ENCODE measurements around the gene CPA4.

The CPA4 gene

GRCh38 chr7:130274983-130275591 is 17.9 kb upstream of the CPA4 start:
- DNase-seq (ENCODE audit: low spot score), result no peak

DNA sequence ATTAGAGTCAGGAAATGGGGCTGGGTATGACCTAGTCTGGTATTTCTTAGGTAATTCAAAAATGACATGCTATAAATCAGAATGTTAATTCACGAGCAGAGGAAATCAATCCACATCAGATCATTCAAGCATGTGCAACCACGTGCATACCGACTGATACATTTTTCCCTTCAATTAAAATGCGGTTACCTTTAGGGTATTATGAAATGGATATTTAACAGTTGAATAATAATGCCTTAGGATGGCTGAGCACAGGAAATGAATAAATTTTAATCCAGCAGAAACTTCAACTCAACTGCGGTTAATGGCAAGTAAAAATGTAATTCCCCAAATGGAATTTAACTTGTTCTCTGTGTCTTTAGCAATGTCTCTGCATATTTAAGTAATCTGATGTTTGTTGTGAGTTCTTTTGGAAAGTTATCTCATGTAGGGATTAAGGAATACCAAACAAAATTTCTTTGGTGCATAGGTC is 17.1 kb upstream of the CPA4 start:
- no peak for DNase-seq (ENCODE audit: low spot score)

- DNase-seq (ENCODE audit: low spot score), result peak; percentile 68
Observed at GRCh38 chr7:130276796-130277762, 15.9 kb upstream of the CPA4 start.

GRCh38 chr7:130277763-130278643 is 15.0 kb upstream of the CPA4 start:
- DNase-seq (ENCODE audit: low spot score), result peak; percentile 72

GRCh38 chr7:130278860-130279259 is 14.1 kb upstream of the CPA4 start:
- no peak for DNase-seq (ENCODE audit: low spot score)

- DNase-seq (ENCODE audit: low spot score), result no peak
Observed at GRCh38 chr7:130279286-130279685, 13.7 kb upstream of the CPA4 start.

- no peak for DNase-seq (ENCODE audit: low spot score)
Observed at GRCh38 chr7:130279906-130280305, 13.1 kb upstream of the CPA4 start.

GRCh38 chr7:130281260-130281659 is 11.7 kb upstream of the CPA4 start:
- DNase-seq (ENCODE audit: low spot score), result no peak

- no peak for DNase-seq (ENCODE audit: low spot score)
Observed at GRCh38 chr7:130286881-130287280, 6.1 kb upstream of the CPA4 start.

DNA sequence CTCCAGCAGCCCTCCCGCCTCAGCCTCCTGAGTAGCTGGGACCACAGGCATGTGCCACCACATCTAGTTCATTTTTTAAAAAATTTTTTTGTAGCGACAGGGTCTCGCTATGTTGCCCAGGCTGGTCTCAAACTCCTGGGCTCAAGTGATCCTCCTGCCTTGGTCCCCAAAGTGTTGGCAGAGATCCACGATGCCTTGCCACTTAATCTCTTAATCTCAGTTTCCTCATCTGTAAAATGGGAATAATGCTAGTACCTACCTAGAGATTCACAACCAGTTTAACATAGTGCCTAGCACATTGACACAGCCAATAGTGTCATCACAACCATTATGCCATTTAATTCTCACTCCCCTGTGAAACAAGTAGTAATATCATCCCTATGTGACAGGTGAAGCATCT is 4.8 kb upstream of the CPA4 start:
- no peak for DNase-seq (ENCODE audit: low spot score)

DNA sequence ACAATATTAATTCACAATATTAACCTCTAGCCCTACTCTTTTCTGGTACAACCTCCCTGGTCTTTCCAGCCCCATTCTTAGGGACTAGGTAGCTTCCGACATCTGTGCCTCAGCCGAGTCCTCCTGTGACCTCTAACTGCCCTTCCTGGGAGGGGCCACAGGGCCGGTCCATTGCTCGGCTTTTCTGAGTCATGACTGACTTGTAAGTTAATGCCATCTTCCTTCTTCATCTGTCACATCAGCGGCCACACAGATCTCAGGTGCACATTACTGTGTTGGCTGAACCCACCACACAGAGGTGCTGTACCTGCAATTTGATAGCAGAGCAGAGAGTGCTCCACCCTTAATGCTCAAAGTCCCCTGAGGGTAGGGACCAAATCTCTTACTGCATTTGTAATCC is 4.1 kb upstream of the CPA4 start:
- no peak for DNase-seq (ENCODE audit: low spot score)

DNA sequence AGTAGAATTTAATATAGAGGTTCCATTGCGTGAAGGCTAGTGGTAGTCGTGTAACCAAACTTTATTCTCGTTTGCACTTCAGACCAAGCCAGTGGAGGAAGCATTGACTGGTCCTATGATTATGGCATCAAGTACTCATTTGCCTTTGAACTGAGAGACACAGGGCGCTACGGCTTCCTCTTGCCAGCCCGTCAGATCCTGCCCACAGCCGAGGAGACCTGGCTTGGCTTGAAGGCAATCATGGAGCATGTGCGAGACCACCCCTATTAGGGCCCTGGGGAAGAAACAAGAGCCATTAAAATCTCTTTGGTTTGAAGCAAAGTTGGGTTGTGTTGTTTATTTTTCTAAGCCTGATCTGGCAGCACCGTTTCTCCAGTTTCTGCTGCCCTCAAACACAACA is 3.5 kb upstream of the CPA4 start:
- no peak for DNase-seq (ENCODE audit: low spot score)

DNA sequence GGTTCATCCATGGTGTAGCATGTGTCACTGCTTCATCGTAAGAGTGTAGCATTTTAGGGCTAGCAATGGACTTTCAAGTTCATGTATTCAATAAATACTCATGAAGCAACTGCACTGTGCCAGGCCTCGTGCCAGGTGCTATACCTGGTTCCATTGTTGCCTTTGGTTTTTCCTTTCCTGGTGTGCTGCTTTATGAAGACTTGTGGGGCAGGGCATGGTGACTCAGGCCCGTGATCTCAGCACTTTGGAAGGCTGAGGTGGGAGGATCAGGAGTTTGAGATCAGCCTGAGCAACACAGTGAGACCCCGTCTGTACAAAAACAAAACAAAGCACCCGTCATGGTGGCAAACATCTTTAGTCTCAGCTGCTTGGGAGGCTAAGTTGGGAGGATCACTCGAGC is 2.2 kb upstream of the CPA4 start:
- no peak for DNase-seq (ENCODE audit: low spot score)

DNA sequence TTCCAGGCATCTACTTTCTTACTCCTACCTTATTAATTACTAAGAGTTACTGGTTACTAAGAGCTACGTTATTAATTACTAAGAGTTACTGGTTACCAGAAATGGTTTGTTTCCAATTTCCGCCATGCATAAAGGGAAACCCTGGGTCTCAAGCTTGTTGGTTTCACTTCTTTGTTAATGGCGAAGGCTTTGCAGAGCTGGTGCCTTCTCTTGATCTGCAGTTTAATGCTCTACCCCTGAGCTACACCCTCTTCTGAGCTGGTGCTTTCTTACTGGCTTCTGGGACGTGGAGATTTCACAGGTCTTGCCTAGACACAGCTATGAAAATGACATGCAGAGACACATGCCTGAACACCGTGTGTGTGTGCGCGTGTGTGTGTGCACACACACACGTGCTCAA is 560 bp downstream of the CPA4 start:
- DNase-seq (ENCODE audit: low spot score), result no peak

- DNase-seq (ENCODE audit: low spot score), result no peak
Observed at GRCh38 chr7:130294314-130294713, 1.4 kb downstream of the CPA4 start.

DNA sequence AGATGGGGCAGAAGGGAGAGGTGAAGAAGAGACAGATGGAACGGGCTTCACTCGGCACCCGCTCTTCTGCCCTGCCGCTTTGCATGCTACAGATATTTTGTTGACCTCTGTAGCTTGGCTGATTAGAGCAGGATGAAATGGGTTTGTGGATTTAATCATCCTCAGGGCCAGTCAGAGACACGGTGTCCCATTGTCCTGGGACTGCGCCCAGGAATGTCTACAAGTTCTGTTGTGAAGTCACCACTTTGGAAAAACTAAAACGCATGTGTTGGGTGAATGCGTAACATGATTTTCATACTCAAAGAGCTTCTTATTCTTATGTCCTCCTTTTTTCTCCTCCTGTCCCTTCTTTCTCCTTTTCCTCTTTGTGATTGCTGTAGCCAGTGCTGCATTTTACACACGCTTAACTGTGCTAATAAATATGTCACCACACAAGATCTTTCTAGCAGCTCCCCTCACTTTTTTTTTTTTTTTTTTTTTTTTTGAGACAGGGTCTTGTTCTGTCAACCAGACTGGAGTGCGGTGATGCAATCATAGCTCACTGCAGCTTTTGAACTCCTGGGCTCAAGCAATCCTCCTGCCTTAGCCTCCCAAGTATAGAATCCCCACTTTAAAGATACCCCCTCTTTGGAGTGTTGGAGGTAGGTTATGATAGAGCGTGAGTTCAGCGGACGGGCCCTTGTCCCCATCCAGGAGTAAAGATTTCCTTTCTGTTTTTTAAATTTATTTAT is 3.4 kb downstream of the CPA4 start:
- no peak for DNase-seq (ENCODE audit: low spot score)

DNA sequence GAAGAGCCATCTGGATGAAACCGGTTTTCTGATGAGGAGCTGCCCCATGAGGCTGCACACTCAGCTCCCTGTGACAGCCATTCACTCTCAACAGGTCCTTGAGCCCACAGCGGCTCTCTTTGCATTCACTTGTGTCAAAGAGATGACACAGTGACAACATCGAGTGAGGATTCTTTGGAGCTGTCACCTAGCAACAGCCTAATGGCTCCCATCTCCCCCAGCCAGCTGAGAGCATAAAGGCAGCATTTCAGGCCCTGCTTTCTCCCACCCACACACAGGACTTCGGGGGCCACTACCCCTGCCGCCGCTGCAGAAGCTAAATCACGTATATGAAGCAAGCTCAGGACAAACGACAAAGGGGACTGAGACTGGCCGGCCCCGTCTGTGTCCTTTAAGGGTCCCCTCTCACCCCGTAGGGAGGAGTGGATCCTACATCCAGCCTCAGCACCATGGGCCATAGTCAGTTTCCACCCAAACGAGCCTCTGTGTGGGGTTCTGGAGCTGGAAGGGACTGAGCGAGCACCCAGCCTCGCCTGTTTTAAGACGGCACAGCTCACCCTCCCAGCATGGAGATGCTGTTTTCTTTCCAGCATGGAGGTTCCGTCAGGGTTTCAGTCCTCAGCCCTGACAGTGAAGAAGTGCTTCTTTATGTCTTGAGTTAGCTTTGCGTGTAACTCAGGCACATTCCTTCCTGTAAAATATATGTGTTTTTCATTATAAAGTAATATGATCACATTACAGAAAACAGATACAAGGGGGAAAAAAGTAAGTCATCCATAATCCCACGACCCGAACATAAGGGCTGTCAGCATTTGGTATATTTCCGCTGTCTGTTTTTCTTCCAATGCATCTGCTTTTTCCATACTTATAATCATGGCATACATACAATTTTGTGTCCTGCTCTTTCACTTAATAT is 4.9 kb downstream of the CPA4 start:
- no peak for DNase-seq (ENCODE audit: low spot score)

GRCh38 chr7:130298544-130299326 is 5.8 kb downstream of the CPA4 start:
- no peak for DNase-seq (ENCODE audit: low spot score)

GRCh38 chr7:130299866-130300265 is 6.9 kb downstream of the CPA4 start:
- DNase-seq (ENCODE audit: low spot score), result no peak

DNA sequence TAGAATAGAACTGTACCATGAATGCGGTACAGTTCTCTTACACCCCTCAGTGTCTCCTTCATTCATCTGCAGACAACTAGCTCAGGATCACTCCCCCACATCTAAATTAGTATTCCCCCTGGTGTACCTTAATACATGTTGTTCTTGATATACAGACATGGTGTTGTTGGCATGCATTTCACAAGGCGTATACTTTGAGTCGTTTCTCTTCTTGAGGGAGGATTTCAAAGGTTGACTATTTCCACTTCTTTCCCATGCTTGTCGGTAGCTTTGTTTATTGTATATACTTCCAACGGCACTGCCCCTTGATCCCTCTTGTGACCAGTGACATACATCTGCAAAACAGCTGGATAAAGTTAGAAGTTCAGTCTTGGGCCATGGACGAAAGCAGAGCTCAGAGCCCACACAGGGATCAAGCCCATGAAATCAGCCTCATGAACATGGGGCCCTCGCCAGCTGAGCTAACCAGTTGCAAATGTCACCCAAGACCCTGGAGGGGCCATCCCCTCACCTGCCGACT is 8.6 kb downstream of the CPA4 start:
- no peak for DNase-seq (ENCODE audit: low spot score)
